Fibroblast of villous mesenchyme (primary cell): ENCODE data around the gene S1PR1. TPM values are rescaled to one million over a fixed set of nuclear protein-coding genes. Genes with fewer than 3 reads are reported as not detected.

Experiments
- DNase-seq: peaks from one replicate; pipeline ENCODE4 v3.0.0-alpha.2; 2010; ENCODE audit warnings: low read depth
- H3K4me3 ChIP-seq: 2 replicates; pipeline ENCODE4 v1.5.1; 2011; ENCODE audit warnings: low read depth, mild to moderate bottlenecking, low read length
- total RNA-seq: library from RNA; depleted of rRNA; stranded (reverse); fragments of >200 nt; gene quantifications from 2 replicates; pipeline ENCODE4 v1.2.3, GENCODE V29; 2012
- TF ChIP-seq, protein P1 (sequence below): IDR thresholded peaks from 2 replicates; pipeline ENCODE4 v1.5.1; 2012; ENCODE audit warnings: low read depth, mild to moderate bottlenecking, low read length; ENCODE audit not compliant: insufficient read depth

S1PR1 gene
- total RNA-seq, 1 donor: 9.9 TPM

DNA sequence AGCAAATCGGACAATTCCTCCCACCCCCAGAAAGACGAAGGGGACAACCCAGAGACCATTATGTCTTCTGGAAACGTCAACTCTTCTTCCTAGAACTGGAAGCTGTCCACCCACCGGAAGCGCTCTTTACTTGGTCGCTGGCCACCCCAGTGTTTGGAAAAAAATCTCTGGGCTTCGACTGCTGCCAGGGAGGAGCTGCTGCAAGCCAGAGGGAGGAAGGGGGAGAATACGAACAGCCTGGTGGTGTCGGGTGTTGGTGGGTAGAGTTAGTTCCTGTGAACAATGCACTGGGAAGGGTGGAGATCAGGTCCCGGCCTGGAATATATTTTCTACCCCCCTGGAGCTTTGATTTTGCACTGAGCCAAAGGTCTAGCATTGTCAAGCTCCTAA, 3.2 kb downstream of the S1PR1 start:
- DNase-seq: no peak
- TF ChIP-seq, protein P1, sequence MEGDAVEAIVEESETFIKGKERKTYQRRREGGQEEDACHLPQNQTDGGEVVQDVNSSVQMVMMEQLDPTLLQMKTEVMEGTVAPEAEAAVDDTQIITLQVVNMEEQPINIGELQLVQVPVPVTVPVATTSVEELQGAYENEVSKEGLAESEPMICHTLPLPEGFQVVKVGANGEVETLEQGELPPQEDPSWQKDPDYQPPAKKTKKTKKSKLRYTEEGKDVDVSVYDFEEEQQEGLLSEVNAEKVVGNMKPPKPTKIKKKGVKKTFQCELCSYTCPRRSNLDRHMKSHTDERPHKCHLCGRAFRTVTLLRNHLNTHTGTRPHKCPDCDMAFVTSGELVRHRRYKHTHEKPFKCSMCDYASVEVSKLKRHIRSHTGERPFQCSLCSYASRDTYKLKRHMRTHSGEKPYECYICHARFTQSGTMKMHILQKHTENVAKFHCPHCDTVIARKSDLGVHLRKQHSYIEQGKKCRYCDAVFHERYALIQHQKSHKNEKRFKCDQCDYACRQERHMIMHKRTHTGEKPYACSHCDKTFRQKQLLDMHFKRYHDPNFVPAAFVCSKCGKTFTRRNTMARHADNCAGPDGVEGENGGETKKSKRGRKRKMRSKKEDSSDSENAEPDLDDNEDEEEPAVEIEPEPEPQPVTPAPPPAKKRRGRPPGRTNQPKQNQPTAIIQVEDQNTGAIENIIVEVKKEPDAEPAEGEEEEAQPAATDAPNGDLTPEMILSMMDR: no peak
- H3K4me3 ChIP-seq: no peak overlapping the region

DNA sequence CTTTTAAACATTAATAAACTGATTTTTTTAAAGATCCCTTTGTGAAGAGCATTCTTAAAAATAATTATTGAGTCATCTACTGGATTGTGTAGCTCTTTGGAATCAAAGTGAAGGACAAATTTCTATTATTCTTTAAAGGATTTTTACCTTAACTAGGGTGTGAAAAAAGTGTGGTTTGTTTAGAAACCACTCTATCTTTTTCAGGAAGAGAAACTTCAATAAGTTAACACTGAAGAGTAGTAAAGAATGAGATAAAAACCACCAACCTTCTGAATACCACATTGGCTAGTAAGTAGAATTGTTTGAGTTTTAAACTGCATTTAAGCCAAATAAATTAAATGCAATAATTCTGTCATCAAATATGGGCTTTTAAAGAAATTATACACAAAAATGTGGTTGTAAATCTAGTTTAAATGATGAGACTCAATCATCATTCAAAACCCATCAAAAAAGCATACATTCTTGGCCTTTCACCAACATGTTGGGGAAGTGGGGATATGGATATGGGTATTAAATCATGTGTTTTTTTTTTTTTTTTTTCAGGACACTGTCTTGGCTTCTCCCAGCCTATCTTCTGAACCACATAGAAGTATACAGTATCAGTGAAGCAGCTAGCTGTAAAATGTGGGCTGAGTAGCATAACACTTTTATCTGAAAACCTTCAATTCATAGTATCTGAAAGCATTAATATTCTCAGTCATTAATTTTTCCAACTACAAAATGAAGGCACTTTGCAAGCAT, 4.8 kb downstream of the S1PR1 start:
- DNase-seq: no peak
- H3K4me3 ChIP-seq: no peak overlapping the region
- TF ChIP-seq, protein P1: no peak

DNA sequence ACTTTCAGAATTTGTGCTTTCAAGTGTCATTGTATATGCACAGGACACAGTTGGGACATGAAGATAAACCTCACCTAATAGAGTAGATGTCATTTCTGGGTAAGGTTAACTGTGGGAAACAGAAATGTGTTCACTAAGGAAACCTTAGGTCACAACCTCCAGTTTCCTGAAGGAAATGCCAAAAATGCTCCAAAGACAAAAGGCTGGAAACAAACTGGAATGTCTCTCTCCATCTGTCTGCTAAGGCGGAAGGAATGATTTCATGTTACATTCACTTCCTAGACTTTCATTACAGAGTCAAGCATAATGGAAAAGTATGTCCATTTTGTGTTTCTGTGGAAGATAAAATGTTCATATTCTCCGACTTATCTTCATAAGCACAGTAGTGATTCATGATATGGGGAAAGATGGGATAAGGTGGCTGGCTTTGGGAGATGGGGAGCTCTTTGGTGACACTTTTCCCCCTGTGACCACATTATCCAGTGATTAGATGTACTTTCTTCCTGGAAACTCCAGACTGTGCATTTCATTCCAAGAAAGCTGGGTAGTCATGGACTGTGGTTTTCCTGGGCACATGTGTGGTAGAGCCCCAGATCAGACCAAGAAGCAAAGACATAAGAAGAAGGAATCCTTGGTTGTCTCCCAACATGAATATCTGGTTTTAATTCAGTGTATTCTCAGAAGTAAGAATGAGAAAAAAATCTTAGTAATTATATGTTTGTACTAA, 5.7 kb downstream of the S1PR1 start:
- DNase-seq: no peak
- TF ChIP-seq, protein P1: no peak
- no peak overlapping the region for H3K4me3 ChIP-seq

DNA sequence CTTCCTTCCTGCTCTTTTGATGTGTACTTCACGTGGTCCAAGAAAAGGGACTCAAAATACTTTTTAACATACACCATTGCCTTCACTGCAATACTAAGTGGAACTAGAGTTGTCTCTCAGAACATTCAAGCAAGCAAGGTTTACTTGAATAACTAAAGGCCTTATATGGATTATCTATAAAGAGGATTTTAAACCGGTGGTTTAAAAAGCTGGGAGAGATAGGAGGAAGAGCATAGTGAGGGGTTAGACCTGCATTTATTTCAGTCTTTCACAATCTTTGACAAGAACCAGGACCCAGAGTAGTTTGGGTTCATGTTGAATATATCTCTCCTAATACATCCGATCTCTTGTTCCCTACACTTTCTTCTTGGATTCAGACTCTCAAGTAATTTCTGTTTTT, 6.9 kb downstream of the S1PR1 start:
- no peak overlapping the region for H3K4me3 ChIP-seq
- TF ChIP-seq, protein P1: no peak

DNA sequence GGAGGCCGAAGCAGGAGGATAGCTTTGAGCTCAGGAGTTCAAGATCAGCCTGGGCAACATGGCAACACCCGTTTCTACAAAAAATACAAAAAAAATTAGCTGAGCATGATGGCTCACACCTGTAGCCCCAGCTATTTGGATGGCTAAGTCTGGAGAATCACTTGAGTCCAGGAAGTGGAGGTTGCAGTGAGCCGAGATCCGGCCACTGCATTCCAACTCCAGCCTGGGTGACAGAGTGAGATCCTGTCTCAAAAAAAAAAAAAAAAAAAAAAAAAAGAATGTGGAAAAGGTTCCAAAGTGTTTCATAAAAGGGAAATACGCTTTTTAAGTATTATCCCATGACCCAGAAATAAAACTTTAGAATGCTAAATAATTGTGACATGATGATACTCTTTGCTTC, 8.0 kb downstream of the S1PR1 start:
- H3K4me3 ChIP-seq: no peak overlapping the region
- TF ChIP-seq, protein P1: no peak
- no peak for DNase-seq

More for the DNA sequence above, 6.9 kb downstream of the S1PR1 start:
- no peak for DNase-seq

DNA sequence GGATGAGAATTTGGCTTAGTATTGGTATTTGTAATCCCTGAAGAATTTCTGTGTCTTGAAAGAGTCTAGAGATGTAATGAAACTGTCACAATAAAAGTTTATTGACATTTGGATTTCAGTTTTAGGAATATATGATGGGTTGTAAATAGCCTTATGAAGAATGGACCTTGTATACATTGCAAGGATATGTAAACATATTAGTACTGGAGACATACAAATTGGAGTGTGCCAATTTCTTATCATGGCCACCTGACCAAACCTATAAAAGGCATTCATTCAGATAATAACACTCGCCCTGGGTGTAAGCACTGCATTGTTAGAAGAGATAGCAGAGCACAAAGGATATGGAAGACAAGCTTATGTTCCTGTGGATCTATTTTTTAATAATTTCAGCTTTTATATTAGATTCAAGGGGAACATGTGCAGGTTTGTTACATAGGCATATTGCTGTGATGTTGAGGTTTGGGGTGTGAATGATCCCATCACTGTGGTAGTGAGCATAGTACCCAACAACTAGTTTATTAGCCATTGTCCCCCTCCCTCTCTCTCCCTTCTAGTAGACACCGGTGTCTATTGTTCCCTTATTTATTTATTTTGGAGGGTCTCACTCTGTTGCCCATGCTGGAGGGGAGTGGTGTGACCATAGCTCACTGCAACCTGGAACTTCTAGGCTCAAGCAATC, 8.6 kb downstream of the S1PR1 start:
- no peak for DNase-seq
- H3K4me3 ChIP-seq: no peak overlapping the region
- TF ChIP-seq, protein P1: no peak
